ENCODE results near the gene ITGAV. TPM values are rescaled to one million over a fixed set of nuclear protein-coding genes. Genes with fewer than 3 reads are reported as not detected.

Gene ITGAV
- total RNA-seq: 10 to 100 TPM; 31.6 to 54.6 TPM

DNA sequence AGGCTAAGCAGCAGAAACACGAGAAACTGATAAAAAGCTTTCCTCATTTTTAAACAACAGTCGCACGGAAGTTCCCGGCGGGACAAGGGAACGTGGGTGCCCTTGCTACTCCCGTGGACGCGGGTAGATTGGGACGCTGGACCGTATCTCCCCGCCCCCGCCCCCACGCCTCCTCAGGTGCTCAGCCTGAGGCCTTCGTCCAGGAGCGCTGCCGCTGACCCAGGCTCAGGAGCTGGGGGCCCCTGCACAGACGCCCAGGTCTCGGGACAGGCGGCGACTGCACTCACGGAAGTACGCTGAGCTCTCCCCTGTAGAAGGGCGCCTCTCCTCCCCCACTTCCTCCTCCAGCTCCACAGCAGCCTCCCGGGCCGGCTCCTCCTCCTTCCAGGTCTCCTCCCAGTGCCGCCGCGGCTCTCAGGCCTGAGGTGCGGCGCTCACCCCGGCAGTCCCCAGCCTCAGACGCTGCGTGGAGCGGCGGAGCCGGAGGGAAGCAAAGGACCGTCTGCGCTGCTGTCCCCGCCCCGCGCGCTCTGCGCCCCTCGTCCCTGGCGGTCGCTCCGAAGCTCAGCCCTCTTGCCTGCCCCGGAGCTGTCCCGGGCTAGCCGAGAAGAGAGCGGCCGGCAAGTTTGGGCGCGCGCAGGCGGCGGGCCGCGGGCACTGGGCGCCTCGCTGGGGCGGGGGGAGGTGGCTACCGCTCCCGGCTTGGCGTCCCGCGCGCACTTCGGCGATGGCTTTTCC is at the start of gene ITGAV:
Gene ITGAV (plus strand): TSS at position 445 of the 738 bp plus-strand sequence. CDS start 283 bp downstream, at position 728.
- no peaks in the 10 kb centered on the region for H3K9me3 ChIP-seq
- H3K9ac ChIP-seq (ENCODE audit: low read depth in 2 of 2, low read length in 2 of 2): peak within 1 kb of the TSS; percentile 76 to 95
- no peaks in the 10 kb centered on the region for H3K27me3 ChIP-seq
- peak; percentile 94 for DNase-seq
- H3K4me1 ChIP-seq: no peaks in the 10 kb centered on the region
- no peaks in the 10 kb centered on the region for H3K36me3 ChIP-seq
- peak within 1 kb of the TSS; percentile 95 for H3K27ac ChIP-seq
- TF ChIP-seq, protein P1, sequence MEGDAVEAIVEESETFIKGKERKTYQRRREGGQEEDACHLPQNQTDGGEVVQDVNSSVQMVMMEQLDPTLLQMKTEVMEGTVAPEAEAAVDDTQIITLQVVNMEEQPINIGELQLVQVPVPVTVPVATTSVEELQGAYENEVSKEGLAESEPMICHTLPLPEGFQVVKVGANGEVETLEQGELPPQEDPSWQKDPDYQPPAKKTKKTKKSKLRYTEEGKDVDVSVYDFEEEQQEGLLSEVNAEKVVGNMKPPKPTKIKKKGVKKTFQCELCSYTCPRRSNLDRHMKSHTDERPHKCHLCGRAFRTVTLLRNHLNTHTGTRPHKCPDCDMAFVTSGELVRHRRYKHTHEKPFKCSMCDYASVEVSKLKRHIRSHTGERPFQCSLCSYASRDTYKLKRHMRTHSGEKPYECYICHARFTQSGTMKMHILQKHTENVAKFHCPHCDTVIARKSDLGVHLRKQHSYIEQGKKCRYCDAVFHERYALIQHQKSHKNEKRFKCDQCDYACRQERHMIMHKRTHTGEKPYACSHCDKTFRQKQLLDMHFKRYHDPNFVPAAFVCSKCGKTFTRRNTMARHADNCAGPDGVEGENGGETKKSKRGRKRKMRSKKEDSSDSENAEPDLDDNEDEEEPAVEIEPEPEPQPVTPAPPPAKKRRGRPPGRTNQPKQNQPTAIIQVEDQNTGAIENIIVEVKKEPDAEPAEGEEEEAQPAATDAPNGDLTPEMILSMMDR (IDR thresholded peaks at IDR 0.05): no peak
- intact Hi-C loops (cut with DNase I): no loop called here
- peak within 1 kb of the TSS; percentile 91 for H3K4me3 ChIP-seq

DNA sequence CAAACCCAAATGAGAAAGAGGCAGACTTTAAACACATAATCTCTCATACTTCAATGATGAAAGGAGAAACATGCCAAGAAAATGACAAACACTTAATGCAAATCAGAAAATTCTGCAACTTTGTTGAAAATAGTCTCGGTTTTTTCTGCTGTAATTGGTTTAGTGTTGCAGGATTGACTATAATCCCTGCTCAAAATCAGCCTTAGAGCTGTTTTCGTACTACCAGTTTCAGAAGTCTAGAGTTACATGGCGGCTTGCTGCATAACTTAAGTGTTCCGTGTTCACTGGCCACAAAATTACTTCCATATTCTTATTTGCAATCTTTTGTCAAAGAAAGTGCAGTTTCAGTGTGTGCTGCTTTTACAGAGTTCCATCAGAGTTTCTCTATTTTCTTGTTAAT is 48.9 kb upstream of the ITGAV start:
- H3K27ac ChIP-seq: no peak overlapping the region
- TF ChIP-seq, protein P1 (IDR thresholded peaks at IDR 0.05): no peak
- H3K36me3 ChIP-seq: no peaks in the 10 kb centered on the region
- H3K4me1 ChIP-seq: no peaks in the 10 kb centered on the region
- H3K4me3 ChIP-seq: no peak overlapping the region
- intact Hi-C loops (cut with DNase I): no loop called here
- no peak for DNase-seq
- H3K9ac ChIP-seq (ENCODE audit: low read depth in 2 of 2, low read length in 2 of 2): no peak overlapping the region
- no peaks in the 10 kb centered on the region for H3K27me3 ChIP-seq
- H3K9me3 ChIP-seq: no peaks in the 10 kb centered on the region

DNA sequence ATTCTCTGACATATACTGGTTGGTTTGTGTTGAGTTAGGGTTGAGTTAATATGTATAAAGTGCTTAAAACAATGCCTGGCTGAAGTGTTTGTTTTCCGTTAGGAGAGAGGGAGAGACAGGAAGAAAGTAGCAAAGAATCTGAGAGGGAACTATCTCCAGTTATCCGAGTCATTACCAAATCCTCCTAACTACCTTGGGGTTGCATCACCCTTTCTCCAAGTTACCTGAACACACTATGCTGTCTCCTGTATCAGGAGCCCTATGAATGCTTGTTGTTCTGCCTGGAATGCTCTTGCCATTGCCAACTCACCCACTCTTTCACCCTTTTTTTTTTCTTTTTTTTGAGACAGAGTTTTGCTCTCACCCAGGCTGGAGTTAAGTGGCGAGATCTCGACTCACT is 47.9 kb upstream of the ITGAV start:
- TF ChIP-seq, protein P1 (IDR thresholded peaks at IDR 0.05): no peak
- Histone ChIP-seq H3K4me1 (no peaks in the 10 kb centered on the region), H3K27me3 (no peaks in the 10 kb centered on the region), H3K4me3 (no peak overlapping the region), H3K27ac (no peak overlapping the region), H3K36me3 (no peaks in the 10 kb centered on the region), H3K9me3 (no peaks in the 10 kb centered on the region), H3K9ac (ENCODE audit: low read depth in 2 of 2, low read length in 2 of 2) (no peak overlapping the region)
- intact Hi-C loops (cut with DNase I): no loop called here
- DNase-seq: no peak

DNA sequence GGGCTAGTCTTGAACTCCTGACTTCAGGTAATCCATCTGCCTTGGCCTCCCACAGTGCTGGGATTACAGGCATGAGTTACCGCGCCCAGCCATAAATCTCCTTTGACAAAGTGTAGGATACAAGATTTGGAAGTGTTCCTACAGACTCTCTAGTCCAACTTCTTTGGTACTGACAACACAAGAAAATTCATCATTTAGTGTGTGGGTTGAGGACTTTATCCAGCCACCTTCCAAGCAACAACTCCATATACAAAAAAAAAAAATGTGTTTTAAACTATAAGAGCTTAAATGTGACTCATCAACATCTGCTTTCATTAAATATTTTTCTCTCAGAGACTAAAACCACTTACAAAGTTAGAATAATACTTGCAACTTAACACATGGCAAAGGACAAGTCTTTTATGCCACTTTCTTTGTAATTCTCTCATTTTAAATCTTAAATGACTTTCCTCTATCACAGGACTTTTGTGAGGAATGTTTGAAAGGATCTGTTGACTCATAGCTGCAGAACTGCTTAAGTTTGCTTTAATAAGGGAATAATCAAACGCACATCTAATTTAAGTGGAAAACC is 46.2 kb upstream of the ITGAV start:
- H3K9me3 ChIP-seq: no peaks in the 10 kb centered on the region
- H3K36me3 ChIP-seq: no peaks in the 10 kb centered on the region
- TF ChIP-seq, protein P1 (IDR thresholded peaks at IDR 0.05): no peak
- DNase-seq: no peak
- H3K4me3 ChIP-seq: no peak overlapping the region
- intact Hi-C loops (cut with DNase I): no loop called here
- no peak overlapping the region for H3K9ac ChIP-seq (ENCODE audit: low read depth in 2 of 2, low read length in 2 of 2)
- no peaks in the 10 kb centered on the region for H3K27me3 ChIP-seq
- peak overlapping the region; percentile 44 for H3K27ac ChIP-seq
- H3K4me1 ChIP-seq: no peaks in the 10 kb centered on the region

DNA sequence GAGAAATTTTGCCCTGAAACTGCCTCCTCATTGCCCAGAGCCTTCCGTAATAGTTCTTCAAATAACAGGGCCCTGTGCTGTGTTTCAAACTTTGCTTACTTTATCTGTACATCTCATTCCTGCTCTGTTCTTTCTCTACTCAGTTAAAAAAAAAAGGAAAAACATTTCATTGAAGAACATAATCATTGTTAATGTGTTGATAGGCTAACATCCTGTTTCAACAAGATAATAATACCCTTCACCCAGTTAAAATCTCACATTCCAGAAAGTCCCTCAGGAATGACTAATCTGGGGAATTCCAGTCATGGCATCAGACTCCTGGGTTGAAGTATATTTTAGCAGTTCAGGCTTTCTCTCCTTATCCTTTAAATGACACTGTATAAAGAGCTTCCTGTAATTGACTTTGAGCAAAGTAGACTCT is 45.6 kb upstream of the ITGAV start:
- no peak overlapping the region for H3K9ac ChIP-seq (ENCODE audit: low read depth in 2 of 2, low read length in 2 of 2)
- no peaks in the 10 kb centered on the region for H3K4me1 ChIP-seq
- peak overlapping the region; percentile 44 for H3K27ac ChIP-seq
- no peaks in the 10 kb centered on the region for H3K9me3 ChIP-seq
- H3K27me3 ChIP-seq: no peaks in the 10 kb centered on the region
- no peaks in the 10 kb centered on the region for H3K36me3 ChIP-seq
- TF ChIP-seq, protein P1 (IDR thresholded peaks at IDR 0.05): no peak
- H3K4me3 ChIP-seq: no peak overlapping the region
- intact Hi-C loops (cut with DNase I): no loop called here
- DNase-seq: no peak

Data from colonic mucosa (tissue), 4 donors.